Mammary epithelial cell (primary cell): ENCODE results near the gene SLC2A4.

Experiments
- EZH2 ChIP-seq: IDR thresholded peaks from 2 replicates; pipeline ENCODE4 v1.6.1; 2012; ENCODE audit warnings: low read length, inconsistent platforms, borderline replicate concordance
- TF ChIP-seq, protein P1 (sequence below), 2 donors: IDR thresholded peaks in 1 of 2; conservative IDR thresholded peaks in 1 of 2; 2 replicates each; pipeline ENCODE4 v1.5.1; 2011 to 2012; ENCODE audit warnings: inconsistent platforms in 2 of 2, low read length in 2 of 2, mild to moderate bottlenecking in 2 of 2, control low read depth in 1 of 2, low read depth in 1 of 2; ENCODE audit not compliant: insufficient read depth in 1 of 2; ENCODE audit errors: extremely low read depth in 1 of 2

DNA sequence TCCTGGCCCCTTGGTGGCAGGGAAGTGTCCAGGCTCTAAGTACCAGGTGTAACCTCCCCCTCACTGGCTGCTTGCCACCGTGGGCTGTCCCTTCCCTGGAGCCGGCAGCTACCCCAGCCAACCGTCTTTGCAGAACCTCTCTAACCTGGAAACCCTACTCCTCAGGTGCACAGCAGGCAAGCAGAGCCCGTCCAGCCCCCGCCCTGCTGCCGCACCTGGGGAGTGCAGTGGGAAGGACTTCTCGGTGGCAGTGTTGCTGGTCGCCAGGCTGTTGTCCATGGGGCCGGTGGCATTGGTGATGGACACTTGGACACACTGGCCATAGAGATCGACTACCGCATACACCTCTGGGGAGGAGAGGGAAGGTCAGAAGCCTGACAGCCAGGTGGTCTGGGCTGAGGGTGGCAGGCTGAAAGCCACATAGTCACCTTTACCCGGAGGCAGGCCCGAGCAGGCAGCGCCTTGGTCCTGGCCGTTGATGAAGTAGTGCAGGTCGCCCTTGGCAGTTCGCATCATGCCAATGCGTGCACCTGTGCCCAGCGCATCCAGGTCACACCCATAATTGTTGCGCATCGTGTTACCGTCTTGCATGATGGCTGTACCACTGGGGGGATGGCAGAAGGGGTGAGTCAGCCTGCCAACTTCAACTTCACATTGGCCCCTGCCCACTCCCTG is 41.1 kb downstream of the SLC2A4 start:
- TF ChIP-seq, protein P1, sequence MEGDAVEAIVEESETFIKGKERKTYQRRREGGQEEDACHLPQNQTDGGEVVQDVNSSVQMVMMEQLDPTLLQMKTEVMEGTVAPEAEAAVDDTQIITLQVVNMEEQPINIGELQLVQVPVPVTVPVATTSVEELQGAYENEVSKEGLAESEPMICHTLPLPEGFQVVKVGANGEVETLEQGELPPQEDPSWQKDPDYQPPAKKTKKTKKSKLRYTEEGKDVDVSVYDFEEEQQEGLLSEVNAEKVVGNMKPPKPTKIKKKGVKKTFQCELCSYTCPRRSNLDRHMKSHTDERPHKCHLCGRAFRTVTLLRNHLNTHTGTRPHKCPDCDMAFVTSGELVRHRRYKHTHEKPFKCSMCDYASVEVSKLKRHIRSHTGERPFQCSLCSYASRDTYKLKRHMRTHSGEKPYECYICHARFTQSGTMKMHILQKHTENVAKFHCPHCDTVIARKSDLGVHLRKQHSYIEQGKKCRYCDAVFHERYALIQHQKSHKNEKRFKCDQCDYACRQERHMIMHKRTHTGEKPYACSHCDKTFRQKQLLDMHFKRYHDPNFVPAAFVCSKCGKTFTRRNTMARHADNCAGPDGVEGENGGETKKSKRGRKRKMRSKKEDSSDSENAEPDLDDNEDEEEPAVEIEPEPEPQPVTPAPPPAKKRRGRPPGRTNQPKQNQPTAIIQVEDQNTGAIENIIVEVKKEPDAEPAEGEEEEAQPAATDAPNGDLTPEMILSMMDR (conservative IDR thresholded peaks at IDR 0.05 in 1 of 2, IDR thresholded peaks at IDR 0.05 in 1 of 2; ENCODE audit: extremely low read depth in 1 of 2, insufficient read depth in 1 of 2, low read depth in 1 of 2, low read length in 2 of 2) = no peak
- TF ChIP-seq EZH2 = no peak
